SIG-M5 treated with dmso at 0.1 percent for 504 hours (cell line): ENCODE measurements around the gene AKIRIN1.
"Not testable (repeated sequence)": the region's sequence is repeated elsewhere in the genome, so short reads cannot be mapped to it uniquely, and the experiment has no call there.

Source experiments
- DNase-seq: peaks from one replicate; lab custom pipeline; 2025; ENCODE audit not compliant: unreplicated experiment; lab: John Stamatoyannopoulos, UW

The AKIRIN1 gene

GRCh38 chr1:38992412-38993111, 1.5 kb downstream of the AKIRIN1 start:
- peak; percentile 86 for DNase-seq

GRCh38 chr1:38994196-38994595, 3.1 kb downstream of the AKIRIN1 start:
- no peak for DNase-seq

- DNase-seq = no peak
Measured at GRCh38 chr1:38997034-38997900, 6.2 kb downstream of the AKIRIN1 start.

- DNase-seq = no peak
Measured at GRCh38 chr1:38997901-38998190, 6.8 kb downstream of the AKIRIN1 start.

GRCh38 chr1:39001516-39002421, 10.7 kb downstream of the AKIRIN1 start:
- DNase-seq = no peak

GRCh38 chr1:39003281-39003680, 12.2 kb downstream of the AKIRIN1 start:
- DNase-seq = no peak

- DNase-seq = no peak
Measured at GRCh38 chr1:39003794-39004193, 12.7 kb downstream of the AKIRIN1 start.

- no peak for DNase-seq
Measured at GRCh38 chr1:39006287-39006686, 15.2 kb downstream of the AKIRIN1 start.

GRCh38 chr1:39006726-39007645, 15.9 kb downstream of the AKIRIN1 start:
- DNase-seq = no peak

GRCh38 chr1:39014956-39015355, 23.9 kb downstream of the AKIRIN1 start:
- not testable (repeated sequence) for DNase-seq

GRCh38 chr1:39016604-39017171, 25.6 kb downstream of the AKIRIN1 start:
- no peak for DNase-seq

GRCh38 chr1:39017266-39017665, 26.2 kb downstream of the AKIRIN1 start:
- no peak for DNase-seq

GRCh38 chr1:39020494-39020893, 29.4 kb downstream of the AKIRIN1 start:
- DNase-seq = not testable (repeated sequence)

- no peak for DNase-seq
Measured at GRCh38 chr1:39021426-39021825, 30.4 kb downstream of the AKIRIN1 start.

- DNase-seq = no peak
Measured at GRCh38 chr1:39023140-39023539, 32.1 kb downstream of the AKIRIN1 start.

- peak; percentile 88 for DNase-seq
Measured at GRCh38 chr1:39026051-39026865, 35.2 kb downstream of the AKIRIN1 start, which contains the start of gene NDUFS5. Gene NDUFS5 (plus strand): TSS chr1:39026350. CDS start chr1:39028725, 2,375 bp downstream.

GRCh38 chr1:39026866-39027507, 35.9 kb downstream of the AKIRIN1 start:
- DNase-seq = no peak

- no peak for DNase-seq
Measured at GRCh38 chr1:39034114-39034654, 43.1 kb downstream of the AKIRIN1 start.
